HG03280 (cell line): ENCODE data around the gene RAET1G.
"Not testable (repeated sequence)": the region's sequence is repeated elsewhere in the genome, so short reads cannot be mapped to it uniquely, and the experiment has no call there.

Experiments used
- ATAC-seq: cut with Tn5 transposase; IDR thresholded peaks from one replicate; pipeline ENCODE4 v1.9.1; 2021; ENCODE audit warnings: mild to moderate bottlenecking, moderate library complexity; ENCODE audit not compliant: unreplicated experiment

The RAET1G gene

GRCh38 chr6:149922642-149923326 is at the start of gene RAET1G:
TSS of gene RAET1G (minus strand) at chr6:149923121. CDS start at chr6:149923010, 111 bp downstream.
- ATAC-seq, result no peak

GRCh38 chr6:149969635-149970034 is 46.7 kb upstream of the RAET1G start:
- no peak for ATAC-seq

- ATAC-seq, result not testable (repeated sequence)
These were observed 46.0 kb upstream of the RAET1G start for GRCh38 chr6:149968909-149969308.

GRCh38 chr6:149967999-149968398 is 45.1 kb upstream of the RAET1G start:
- not testable (repeated sequence) for ATAC-seq

GRCh38 chr6:149967591-149967990 is 44.7 kb upstream of the RAET1G start:
- ATAC-seq, result no peak

- not testable (repeated sequence) for ATAC-seq
These were observed 43.4 kb upstream of the RAET1G start for GRCh38 chr6:149966319-149966718.

- ATAC-seq, result no peak
These were observed 42.5 kb upstream of the RAET1G start for GRCh38 chr6:149965194-149966020.

- no peak for ATAC-seq
These were observed 41.6 kb upstream of the RAET1G start for GRCh38 chr6:149964308-149965193.

- ATAC-seq, result peak; percentile 76
These were observed 40.8 kb upstream of the RAET1G start, which contains the start of gene ULBP1 for GRCh38 chr6:149963462-149964307. TSS of gene ULBP1 (plus strand) at chr6:149963943. CDS start at chr6:149964050, 107 bp downstream.

GRCh38 chr6:149963212-149963461 is 40.2 kb upstream of the RAET1G start:
- ATAC-seq, result peak; percentile 18

- ATAC-seq, result no peak
These were observed 39.7 kb upstream of the RAET1G start for GRCh38 chr6:149962461-149963211.

GRCh38 chr6:149961728-149962425 is 39.0 kb upstream of the RAET1G start:
- no peak for ATAC-seq

GRCh38 chr6:149960488-149960887 is 37.6 kb upstream of the RAET1G start:
- no peak for ATAC-seq

GRCh38 chr6:149959806-149960205 is 36.9 kb upstream of the RAET1G start:
- not testable (repeated sequence) for ATAC-seq

GRCh38 chr6:149958124-149958523 is 35.2 kb upstream of the RAET1G start:
- ATAC-seq, result not testable (repeated sequence)

GRCh38 chr6:149955654-149956317 is 32.9 kb upstream of the RAET1G start:
- ATAC-seq, result not testable (repeated sequence)

GRCh38 chr6:149954984-149955653 is 32.2 kb upstream of the RAET1G start:
- not testable (repeated sequence) for ATAC-seq
